ENCODE data around the gene METTL24.

The METTL24 gene

DNA sequence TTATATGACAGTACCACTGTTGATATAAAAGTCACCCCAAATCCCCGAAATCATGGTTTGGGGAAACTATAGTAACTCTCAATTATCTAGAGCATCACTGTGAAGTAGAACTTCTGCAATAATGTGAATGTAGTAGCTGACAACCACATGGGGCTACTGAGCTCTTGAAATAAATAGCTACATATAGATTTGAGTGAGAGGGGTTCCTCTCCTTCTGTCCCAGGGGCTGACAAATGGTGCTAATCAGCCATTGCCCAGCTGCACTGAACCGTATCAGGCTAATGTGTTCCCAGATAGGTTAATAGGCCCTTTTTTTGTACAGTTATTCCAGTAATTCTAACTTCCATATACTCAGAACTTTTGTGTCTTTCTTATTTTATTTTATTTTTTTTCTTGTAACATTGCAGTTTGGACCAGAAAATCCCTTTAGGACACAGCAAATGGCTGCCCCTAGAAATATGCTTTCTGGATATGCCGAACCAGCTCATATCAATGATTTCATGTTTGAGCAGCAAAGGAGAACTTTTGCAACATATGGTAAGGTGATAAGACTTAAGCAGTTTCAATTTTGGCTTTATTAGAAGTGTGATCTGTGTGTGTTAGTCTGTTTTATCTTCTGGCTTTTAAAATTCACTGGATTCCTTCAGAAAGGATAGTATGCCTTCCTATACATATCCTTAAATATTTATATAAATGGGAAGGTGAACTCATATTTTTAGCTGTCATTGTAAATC is 156.8 kb downstream of the METTL24 start:
- no peak for DNase-seq (ENCODE audit: low read depth in 3 of 3, low spot score in 1 of 3)

DNA sequence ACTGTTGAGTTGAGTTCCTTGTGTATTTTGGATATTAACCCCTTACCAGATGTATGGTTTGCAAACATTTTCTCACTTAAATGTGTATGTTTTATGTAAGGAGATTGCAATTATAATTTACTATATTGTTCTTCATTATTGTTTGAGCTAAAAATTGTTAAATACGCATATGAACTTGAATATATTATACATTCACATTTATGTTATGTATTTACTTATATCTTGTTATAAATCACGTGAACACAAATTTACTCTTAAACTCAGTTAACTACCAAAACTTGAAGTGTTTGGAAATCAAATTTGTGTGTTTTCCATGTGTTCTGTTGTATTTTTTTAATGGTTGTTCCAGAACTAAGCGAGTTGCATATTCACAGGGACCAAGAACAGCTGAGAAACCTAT is 159.6 kb downstream of the METTL24 start:
- no peak for DNase-seq (ENCODE audit: low read depth in 3 of 3, low spot score in 1 of 3)

DNA sequence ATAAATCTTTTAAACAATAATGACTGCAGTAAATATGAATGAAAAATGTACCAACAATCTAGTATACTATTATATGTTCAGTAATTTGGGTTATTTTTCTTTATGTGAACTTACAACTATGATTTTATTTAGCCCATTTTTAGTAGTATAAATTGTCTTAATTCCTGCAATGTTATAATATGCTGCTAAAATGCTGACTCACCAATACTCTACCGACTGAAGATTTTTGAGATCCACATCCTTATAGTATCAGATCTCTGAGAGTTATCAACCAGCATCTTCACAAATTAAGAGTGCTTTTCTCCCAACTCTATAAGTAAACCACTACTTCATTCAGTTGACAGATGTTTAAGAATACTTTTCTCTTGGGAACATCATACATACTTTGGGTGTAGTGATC is 161.3 kb downstream of the METTL24 start:
- DNase-seq (ENCODE audit: low read depth in 3 of 3, low spot score in 1 of 3), result no peak

DNA sequence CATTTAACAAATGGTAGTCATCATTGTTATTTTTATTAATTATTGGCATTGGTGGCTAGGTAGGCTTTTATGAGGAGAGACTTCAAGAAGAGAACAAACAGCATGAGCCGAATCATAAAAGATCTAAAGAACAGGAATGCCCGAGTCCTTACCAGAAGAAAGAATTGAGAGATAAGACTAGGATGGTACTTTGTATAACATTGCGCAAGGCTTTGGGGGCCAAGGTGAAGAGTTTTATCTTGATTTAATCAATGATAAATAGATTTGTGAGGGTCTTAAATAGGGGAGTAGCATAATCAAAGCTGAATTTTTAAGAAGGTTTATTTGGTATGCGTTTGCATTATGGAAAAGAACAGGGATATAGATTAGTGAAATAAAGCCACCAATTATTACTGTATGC is 162.5 kb downstream of the METTL24 start:
- no peak for DNase-seq (ENCODE audit: low read depth in 3 of 3, low spot score in 1 of 3)

Measured in stimulated activated CD4-positive, alpha-beta T cell treated with anti-CD3 and anti-CD28 coated beads, TNF-alpha, amount 100 ng/mL, for 1 hour (primary cell).